ENCODE results near the gene PIK3C2G. TPM values are rescaled to one million over a fixed set of nuclear protein-coding genes. Genes with fewer than 3 reads are reported as not detected.

Gene PIK3C2G
- total RNA-seq, 1 experiment from 2014 or later: not detected

GRCh38 chr12:18676141-18676540 is 414.8 kb downstream of the PIK3C2G start:
- Mint-ChIP-seq H3K36me3 (ENCODE audit: insufficient read depth in 1 of 3, low read depth in 3 of 3) (peaks cover 0 to 1% (median 0%) of the 10 kb centered on the region in 3 experiments; a peak in 1 of 7 replicates), H3K4me1 (peaks cover 5 to 15% of the 10 kb centered on the region in 2 experiments; a peak in 3 of 4 replicates), H3K4me3 (no peak overlapping the region), H3K9me3 (no peaks in the 10 kb centered on the region), H3K27me3 (ENCODE audit: low read depth) (peaks cover 8% of the 10 kb centered on the region; the same call in 1 of the 2 replicates), H3K27ac (no peak overlapping the region)
- no peak overlapping the region for H3K23ac ChIP-seq (ENCODE audit: insufficient read length, low read depth, low read length)
- no peaks in the 10 kb centered on the region for H3K4me1 ChIP-seq (ENCODE audit: insufficient read depth, low read length)
- no peak overlapping the region for H3K4ac ChIP-seq (ENCODE audit: low read depth, low read length)
- H2BK15ac ChIP-seq (ENCODE audit: low read depth, low read length): no peak overlapping the region
- H2BK12ac ChIP-seq (ENCODE audit: insufficient read length, low read depth, low read length): no peak overlapping the region
- no peaks in the 10 kb centered on the region for H3K79me2 ChIP-seq (ENCODE audit: insufficient read depth, low read length)
- H3K9ac ChIP-seq (ENCODE audit: extremely low read depth, insufficient read length, low read length): no peak overlapping the region
- no peak overlapping the region for H2BK5ac ChIP-seq (ENCODE audit: insufficient read length, low read length)
- H2AFZ ChIP-seq (ENCODE audit: low read length): no peak overlapping the region
- no peak overlapping the region for H3T11ph ChIP-seq (ENCODE audit: low read length)
- H4K8ac ChIP-seq (replicated peaks; ENCODE audit: insufficient read length, low read depth, low read length): no peak overlapping the region
- no peak overlapping the region for H4K91ac ChIP-seq (ENCODE audit: insufficient read length, low read depth, low read length)
- no peak overlapping the region for H2BK120ac ChIP-seq (ENCODE audit: low read depth, low read length, poor library complexity, severe bottlenecking)
- no peaks in the 10 kb centered on the region for H4K20me1 ChIP-seq (ENCODE audit: control insufficient read depth, insufficient read depth, insufficient read length)
- no peak overlapping the region for H4K5ac ChIP-seq (ENCODE audit: insufficient read length, low read depth, low read length)
- no peak overlapping the region for H3K18ac ChIP-seq (ENCODE audit: insufficient read length, low read depth, low read length)
- H3K27me3 ChIP-seq (ENCODE audit: insufficient read depth, low read length): no peaks in the 10 kb centered on the region
- H3K4me2 ChIP-seq (ENCODE audit: insufficient read depth, insufficient read length, low read length): no peak overlapping the region
- no peak for TF ChIP-seq CTCF (conservative IDR thresholded peaks at IDR 0.05)
- H3K27ac ChIP-seq (ENCODE audit: insufficient read length, low read depth, low read length): no peak overlapping the region
- H2BK20ac ChIP-seq (ENCODE audit: low read depth, low read length, poor library complexity, severe bottlenecking): no peak overlapping the region
- no peak overlapping the region for H3K14ac ChIP-seq (ENCODE audit: insufficient read depth, low read length)
- no peak for DNase-seq
- no peak overlapping the region for H3K56ac ChIP-seq (ENCODE audit: insufficient read length, low read depth, low read length)
- H3K79me1 ChIP-seq (ENCODE audit: insufficient read depth, low read depth, low read length, poor library complexity, severe bottlenecking): no peaks in the 10 kb centered on the region
- no peak overlapping the region for H2AK5ac ChIP-seq (ENCODE audit: insufficient read length, low read length)
- H3K23me2 ChIP-seq (ENCODE audit: insufficient read length, low read depth, low read length, poor library complexity, severe bottlenecking): no peaks in the 10 kb centered on the region
- H3K9me3 ChIP-seq (ENCODE audit: control insufficient read depth, low read depth, low read length): no peaks in the 10 kb centered on the region
